Measurements from ENCODE around the gene BCAS3.

The BCAS3 gene

DNA sequence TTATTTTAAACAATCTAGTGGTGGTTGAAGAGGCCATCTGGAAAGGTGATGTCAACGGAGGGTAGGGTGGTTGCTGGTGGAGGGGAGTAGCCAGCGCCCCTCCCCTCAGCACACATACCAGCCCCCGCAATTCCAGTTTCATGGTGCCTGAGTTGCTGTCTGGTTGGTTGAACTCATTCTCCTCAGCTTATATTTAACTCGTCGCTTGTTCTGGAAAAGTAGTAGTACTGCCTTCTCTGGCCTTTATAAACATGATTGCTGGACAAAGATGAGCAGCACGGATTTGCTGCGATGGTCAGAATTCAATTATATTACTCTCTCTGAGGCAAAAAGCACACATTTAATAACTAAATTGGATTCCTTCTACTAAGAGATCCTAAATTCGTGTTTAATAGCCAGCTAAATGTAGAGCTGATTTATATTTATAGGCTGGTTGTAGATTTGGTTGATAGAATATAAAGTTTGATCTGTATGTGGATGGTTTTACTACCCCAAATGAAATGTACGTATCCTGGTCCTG lies 484.0 kb downstream of the BCAS3 start:
- TF ChIP-seq ZFX (IDR thresholded peaks at IDR 0.05) = no peak

GRCh38 chr17:61164517-61164916 lies 486.9 kb downstream of the BCAS3 start:
- TF ChIP-seq CTCF (conservative IDR thresholded peaks at IDR 0.05) (no peak), ZFX (IDR thresholded peaks at IDR 0.05) (no peak)
- H3K27ac ChIP-seq = no peak overlapping the region

More for the DNA sequence above, 484.0 kb downstream of the BCAS3 start:
- H3K27ac ChIP-seq = no peak overlapping the region

DNA sequence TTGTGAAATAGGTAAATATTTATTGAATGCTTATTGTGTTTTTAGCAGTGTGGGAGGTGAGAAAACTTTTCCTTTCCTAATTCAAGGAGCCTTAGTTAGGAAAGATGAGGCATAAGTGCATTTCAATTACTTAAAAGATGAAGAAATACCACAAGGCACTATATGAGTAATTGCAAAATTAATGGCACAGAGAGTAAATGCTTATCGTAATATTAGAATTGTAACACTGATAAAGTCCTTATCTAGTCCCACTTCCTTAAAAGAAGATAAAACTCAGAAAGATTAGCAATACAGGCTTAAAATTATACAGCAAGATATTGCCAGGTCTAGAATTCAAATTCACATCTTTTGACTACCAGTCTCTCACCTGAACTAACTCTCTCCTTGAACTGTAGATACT lies 489.4 kb downstream of the BCAS3 start:
- no peak for TF ChIP-seq ZFX (IDR thresholded peaks at IDR 0.05)
- no peak for TF ChIP-seq CTCF (conservative IDR thresholded peaks at IDR 0.05)
- H3K27ac ChIP-seq = no peak overlapping the region

DNA sequence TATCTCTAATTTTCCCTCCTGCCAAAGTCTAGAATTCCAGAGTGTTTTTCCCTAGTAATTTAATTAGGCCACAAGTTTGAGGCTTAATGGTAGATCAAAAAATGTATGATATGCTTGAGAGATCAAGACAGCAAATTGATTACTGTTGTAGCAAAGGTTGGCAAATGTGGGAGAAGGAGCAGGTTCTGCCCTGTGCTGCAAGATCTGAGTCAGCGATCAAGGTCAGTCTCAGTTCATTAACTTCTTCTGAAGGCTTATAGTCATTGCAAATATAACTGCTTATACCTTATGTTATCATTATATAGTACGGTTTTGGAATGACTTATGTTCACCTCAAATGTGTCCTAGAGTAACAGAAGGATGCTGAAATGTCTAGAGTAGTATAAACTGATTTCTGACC lies 490.9 kb downstream of the BCAS3 start:
- TF ChIP-seq ZFX (IDR thresholded peaks at IDR 0.05) = no peak
- no peak overlapping the region for H3K27ac ChIP-seq

DNA sequence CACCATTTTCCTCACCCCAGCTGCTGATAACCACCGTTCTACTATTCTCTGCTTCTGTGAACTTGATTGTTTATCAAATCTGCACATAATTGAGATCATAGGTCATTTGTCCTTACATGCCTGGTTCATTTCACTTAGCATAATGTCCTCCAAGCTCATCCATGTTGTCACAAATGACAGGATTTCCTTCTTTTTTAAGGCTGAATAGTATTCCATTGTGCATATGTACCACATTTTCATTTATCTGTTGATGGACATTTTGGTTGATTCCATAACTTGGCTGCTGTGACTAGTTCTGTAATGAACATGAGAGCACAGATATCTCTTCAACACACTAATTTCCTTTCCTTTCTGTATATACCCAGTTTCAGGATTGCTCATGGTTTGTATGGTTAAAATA lies 496.7 kb downstream of the BCAS3 start:
- no peak overlapping the region for H3K27ac ChIP-seq
- TF ChIP-seq ZFX (IDR thresholded peaks at IDR 0.05) (no peak), CTCF (conservative IDR thresholded peaks at IDR 0.05) (no peak)

DNA sequence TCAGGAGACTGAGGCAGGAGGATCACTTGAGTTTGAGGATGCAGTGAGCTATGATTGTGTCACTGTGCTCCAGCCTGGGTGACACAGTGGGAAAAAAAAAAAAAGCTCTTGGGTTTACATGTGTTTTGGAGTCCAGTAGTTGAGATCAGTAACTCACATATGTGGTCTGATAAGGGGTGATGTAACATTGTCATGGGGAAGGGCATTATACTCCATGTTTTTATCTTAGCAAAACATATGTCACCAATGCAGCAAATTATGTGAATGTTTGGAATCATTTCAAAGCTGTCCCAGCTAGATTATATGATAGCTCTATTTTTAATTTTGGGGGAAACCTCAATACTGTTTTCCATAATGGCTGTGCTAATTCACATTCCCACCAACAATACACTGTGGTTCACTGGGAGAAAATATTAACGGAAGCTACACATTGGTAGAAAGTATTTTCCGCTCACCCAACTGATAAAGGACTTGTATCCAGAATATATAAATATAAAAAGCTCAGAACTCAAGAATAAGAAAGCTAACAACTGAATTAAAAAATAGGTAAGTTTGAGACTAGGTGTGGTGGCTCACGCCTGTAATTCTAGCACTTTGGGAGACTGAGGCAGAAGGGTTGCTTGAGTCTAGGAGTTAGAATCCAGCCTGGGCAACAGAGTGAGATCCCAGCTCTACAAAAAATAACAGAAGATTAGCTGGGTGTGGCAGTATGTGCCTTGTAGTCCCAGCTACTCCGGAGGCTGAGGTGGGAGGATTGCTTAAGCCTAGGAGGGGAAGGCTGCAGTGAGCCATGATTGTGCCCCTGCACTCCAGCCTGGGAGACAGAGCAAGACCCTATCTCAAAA lies 497.9 kb downstream of the BCAS3 start:
- H3K27ac ChIP-seq = no peak overlapping the region
- TF ChIP-seq CTCF (conservative IDR thresholded peaks at IDR 0.05) (no peak), ZFX (IDR thresholded peaks at IDR 0.05) (no peak)

GRCh38 chr17:61177351-61177750 lies 499.7 kb downstream of the BCAS3 start:
- TF ChIP-seq CTCF (conservative IDR thresholded peaks at IDR 0.05) (no peak), ZFX (IDR thresholded peaks at IDR 0.05) (no peak)
- H3K27ac ChIP-seq = no peak overlapping the region

DNA sequence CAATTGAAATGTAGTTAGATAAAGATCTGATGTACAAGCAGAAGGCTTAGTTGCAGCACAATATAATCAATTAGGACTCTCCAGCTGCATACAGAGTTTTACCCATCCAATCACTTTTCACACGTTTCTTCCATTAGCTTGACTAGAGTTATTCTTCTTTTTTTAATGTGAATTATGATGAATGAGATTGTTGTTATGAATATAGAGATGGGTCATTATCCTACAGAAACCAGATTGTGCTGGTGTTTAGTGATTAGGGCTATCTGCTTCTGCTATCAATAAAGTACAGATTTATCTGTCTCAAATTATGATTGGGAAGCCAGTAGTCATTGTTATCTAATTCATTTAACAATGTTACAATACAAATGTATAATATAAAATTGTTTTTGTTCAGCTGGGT lies 500.6 kb downstream of the BCAS3 start:
- TF ChIP-seq CTCF (conservative IDR thresholded peaks at IDR 0.05) (no peak), ZFX (IDR thresholded peaks at IDR 0.05) (no peak)
- no peak overlapping the region for H3K27ac ChIP-seq

Measured in C4-2B (cell line).